ENCODE results near the gene PLA2G15. TPM values are rescaled to one million over a fixed set of nuclear protein-coding genes. Genes with fewer than 3 reads are reported as not detected.

Gene PLA2G15
- total and polyA plus RNA-seq, 2 donors (not counting 1 experiment from before 2014, with no cell fraction given): 6.1 to 12.5 TPM

- no CpG with 5 or more reads among the region's 3 CpGs for WGBS (ENCODE audit: insufficient coverage)
- H2AFZ ChIP-seq (ENCODE audit: insufficient read depth, low read depth, low read length, poor library complexity, severe bottlenecking): no peak overlapping the region
- peaks cover 12% of the 10 kb centered on the region for H3K4me1 Mint-ChIP-seq
Measured at GRCh38 chr16:68216240-68216639, 28.9 kb upstream of the PLA2G15 start.

DNA sequence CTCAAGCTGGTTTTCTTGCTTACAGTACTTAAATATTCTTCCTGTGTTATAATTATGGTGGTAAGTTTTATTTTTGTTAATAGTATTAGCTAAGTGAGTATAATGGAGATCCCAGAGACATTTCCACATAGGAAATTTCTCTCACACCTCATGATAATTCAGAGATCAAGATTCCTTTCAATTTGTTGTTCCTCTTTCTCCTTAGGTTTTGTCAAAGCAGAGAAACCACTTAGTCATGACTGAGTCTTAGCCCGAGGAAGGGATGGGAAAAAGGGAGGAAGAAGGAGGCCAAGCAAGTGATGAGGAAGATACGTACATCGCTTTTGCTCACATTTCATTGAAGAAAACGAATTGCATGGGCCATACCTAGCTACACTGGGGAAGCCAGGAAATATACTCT is 27.7 kb upstream of the PLA2G15 start:
- POLR2A ChIA-PET: interaction anchor here (0.9 kb wide), 1 partner anchor 11 kb away, joined by 4 read pairs; no protein-coding TSS in a partner anchor
- no peaks in the 10 kb centered on the region for H3K4me1 ChIP-seq (ENCODE audit: control insufficient read depth in 2 of 2, insufficient read depth in 2 of 2, low read length in 2 of 2)
- peaks cover 45% of the 10 kb centered on the region for H3K79me2 ChIP-seq (ENCODE audit: control insufficient read depth, insufficient read depth, low read length)
- ATAC-seq (ENCODE audit: low read depth) (no peak), DNase-seq (no peak)
- no peaks in the 10 kb centered on the region for H3K9me3 ChIP-seq (ENCODE audit: control extremely low read depth in 1 of 3, control insufficient read depth in 2 of 3, insufficient read depth in 1 of 3, low read length in 2 of 3)
- WGBS (ENCODE audit: insufficient coverage): 79% methylated on average over 4 of the region's 4 CpGs
- H3K9ac ChIP-seq (ENCODE audit: low read length): no peak overlapping the region
- H3K9me3 Mint-ChIP-seq (ENCODE audit: insufficient read depth): no peaks in the 10 kb centered on the region
- H2AFZ ChIP-seq (ENCODE audit: insufficient read depth, low read depth, low read length, poor library complexity, severe bottlenecking): no peak overlapping the region
- peaks cover 12% of the 10 kb centered on the region for H3K4me1 Mint-ChIP-seq
- H3K27me3 Mint-ChIP-seq: no peaks in the 10 kb centered on the region
- H4K20me1 ChIP-seq (ENCODE audit: control insufficient read depth, insufficient read depth, low read length, poor library complexity, severe bottlenecking): peaks cover 24% of the 10 kb centered on the region
- H3K4me3 ChIP-seq (ENCODE audit: control extremely low read depth in 1 of 5, extremely low read depth in 1 of 5, insufficient read depth in 1 of 5, low read depth in 2 of 5, low read length in 4 of 5): no peak overlapping the region
- intact Hi-C loops (cut with micrococcal nuclease): no loop called here
- H3K4me2 ChIP-seq (replicated peaks; ENCODE audit: low read depth, low read length, poor library complexity, severe bottlenecking): no peak overlapping the region
- H3K4me3 Mint-ChIP-seq: no peak overlapping the region
- no peak overlapping the region for H3K27ac ChIP-seq (ENCODE audit: low read length in 2 of 2)
- H3K27ac Mint-ChIP-seq: no peak overlapping the region
- CTCF ChIA-PET: interaction anchor here (0.7 to 1.4 kb wide), 4 partner anchors 11 to 872 kb away, joined by 3 to 5 read pairs (median 4); no protein-coding TSS in a partner anchor
- peaks cover 1 to 40% of the 10 kb centered on the region in 2 experiments for H3K36me3 ChIP-seq (replicated peaks in 1 of 2; ENCODE audit: control extremely low read depth in 1 of 2, control insufficient read depth in 1 of 2, extremely low read depth in 1 of 2, insufficient read depth in 2 of 2, low read length in 1 of 2)
- no peak for TF ChIP-seq EZH2 (IDR thresholded peaks at IDR 0.05; ENCODE audit: borderline replicate concordance, insufficient read depth, low read depth, low read length, poor library complexity, severe bottlenecking)
- TF ChIP-seq CTCF (IDR thresholded peaks at IDR 0.05): no peak
- H3K27me3 ChIP-seq (replicated peaks in 1 of 4; ENCODE audit: control extremely low read depth in 1 of 4, control insufficient read depth in 3 of 4, insufficient read depth in 4 of 4, low read length in 3 of 4): no peaks in the 10 kb centered on the region

More at GRCh38 chr16:68216240-68216639, 28.9 kb upstream of the PLA2G15 start:
- peaks cover 51% of the 10 kb centered on the region for H3K79me2 ChIP-seq (ENCODE audit: control insufficient read depth, insufficient read depth, low read length)
- ChIA-PET POLR2A (interaction anchor here (0.6 kb wide), 1 partner anchor 129 kb away, joined by 3 read pairs; no protein-coding TSS in a partner anchor), CTCF (no interaction called here)
- ATAC-seq (ENCODE audit: low read depth): no peak
- H3K4me1 ChIP-seq (ENCODE audit: control insufficient read depth in 2 of 2, insufficient read depth in 2 of 2, low read length in 2 of 2): no peaks in the 10 kb centered on the region
- H3K36me3 ChIP-seq (replicated peaks in 1 of 2; ENCODE audit: control extremely low read depth in 1 of 2, control insufficient read depth in 1 of 2, extremely low read depth in 1 of 2, insufficient read depth in 2 of 2, low read length in 1 of 2): peaks cover 0 to 34% of the 10 kb centered on the region in 2 experiments
- no peak for DNase-seq
- H3K4me2 ChIP-seq (replicated peaks; ENCODE audit: low read depth, low read length, poor library complexity, severe bottlenecking): no peak overlapping the region
- intact Hi-C loops (cut with micrococcal nuclease): no loop called here
- no peak overlapping the region for H3K9ac ChIP-seq (ENCODE audit: low read length)
- Mint-ChIP-seq H3K27me3 (no peaks in the 10 kb centered on the region), H3K4me3 (no peak overlapping the region), H3K9me3 (ENCODE audit: insufficient read depth) (no peaks in the 10 kb centered on the region), H3K27ac (no peak overlapping the region)
- H3K4me3 ChIP-seq (ENCODE audit: control extremely low read depth in 1 of 5, extremely low read depth in 1 of 5, insufficient read depth in 1 of 5, low read depth in 2 of 5, low read length in 4 of 5): no peak overlapping the region
- peaks cover 36% of the 10 kb centered on the region for H4K20me1 ChIP-seq (ENCODE audit: control insufficient read depth, insufficient read depth, low read length, poor library complexity, severe bottlenecking)
- no peak overlapping the region for H3K27ac ChIP-seq (ENCODE audit: low read length in 2 of 2)
- no peak for TF ChIP-seq CTCF (IDR thresholded peaks at IDR 0.05)
- no peaks in the 10 kb centered on the region for H3K9me3 ChIP-seq (ENCODE audit: control extremely low read depth in 1 of 3, control insufficient read depth in 2 of 3, insufficient read depth in 1 of 3, low read length in 2 of 3)
- no peaks in the 10 kb centered on the region for H3K27me3 ChIP-seq (replicated peaks in 1 of 4; ENCODE audit: control extremely low read depth in 1 of 4, control insufficient read depth in 3 of 4, insufficient read depth in 4 of 4, low read length in 3 of 4)

Measured in B cell (primary cell).